H7 (cell line): ENCODE data around the gene BLNK. TPM values are rescaled to one million over a fixed set of nuclear protein-coding genes. Genes with fewer than 3 reads are reported as not detected.
"Not testable (repeated sequence)": the region's sequence is repeated elsewhere in the genome, so short reads cannot be mapped to it uniquely, and the experiment has no call there.

ENCODE experiments used
- DNase-seq: peaks from one replicate; pipeline ENCODE4 v3.0.0; 2012
- H3K27me3 ChIP-seq: 2 replicates; pipeline ENCODE4 v1.6.0; 2011; ENCODE audit warnings: mild to moderate bottlenecking, low read length; ENCODE audit not compliant: control insufficient read depth, insufficient read depth
- H3K36me3 ChIP-seq: replicated peaks from 2 replicates; pipeline ENCODE4 v1.5.1; 2011; ENCODE audit warnings: low read length; ENCODE audit not compliant: control insufficient read depth, insufficient read depth
- H3K4me3 ChIP-seq: 2 replicates; pipeline ENCODE4 v1.5.1; 2011; ENCODE audit warnings: low read depth, mild to moderate bottlenecking, control low read depth, low read length, moderate library complexity; ENCODE audit not compliant: insufficient read depth
- total RNA-seq: library from RNA; depleted of rRNA; stranded (reverse); fragments of >200 nt; shearing (Covaris generic); gene quantifications from 2 replicates; pipeline ENCODE4 v1.2.3, GENCODE V29; 2014; rRNA removed

The BLNK gene
- total RNA-seq: not detected in 2 replicates

DNA sequence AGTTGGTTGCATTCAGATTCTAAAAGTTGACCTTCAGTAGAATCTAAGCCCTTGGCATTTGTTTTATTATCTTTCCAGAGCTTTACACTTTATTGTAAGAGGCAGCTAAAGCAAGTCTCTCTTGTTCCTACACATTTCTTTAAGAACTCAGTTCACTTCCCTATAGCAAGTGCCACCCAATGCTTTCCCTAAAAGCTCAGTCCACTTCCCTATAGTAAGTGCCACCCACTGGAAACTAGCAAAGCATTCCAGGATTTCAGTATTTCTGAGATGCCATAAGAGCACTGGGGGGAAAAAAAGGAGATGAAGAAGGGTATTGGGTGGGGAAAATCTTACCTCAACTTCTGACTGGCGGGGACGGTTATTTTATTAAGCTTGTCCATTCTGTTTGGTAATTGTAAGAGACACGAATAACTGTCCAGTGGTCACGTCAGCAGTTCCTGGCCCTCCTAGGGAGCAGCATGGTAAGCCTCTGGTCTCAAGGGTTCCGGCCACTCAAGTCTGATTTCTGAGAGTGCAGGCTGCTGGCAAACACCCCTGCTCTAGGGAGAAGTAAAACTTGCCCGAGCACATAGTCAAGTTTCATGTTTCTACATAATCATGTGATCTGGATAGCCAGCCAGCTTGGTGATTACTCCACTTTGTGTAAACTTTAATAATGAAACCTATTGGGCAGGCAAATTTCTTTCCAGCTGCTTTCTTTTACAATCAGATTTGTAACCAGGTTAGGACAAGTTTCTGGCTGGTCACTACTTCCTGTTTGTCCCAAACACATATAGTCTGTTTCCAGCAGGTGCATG lies at the start of gene BLNK:
TSS of gene BLNK (minus strand) at position 554 of the 800 bp plus-strand sequence. CDS start at position 383, 171 bp downstream.
- H3K27me3 ChIP-seq: no peaks in the 10 kb centered on the region
- no peaks in the 10 kb centered on the region for H3K36me3 ChIP-seq
- no peak within 1 kb of the TSS for H3K4me3 ChIP-seq
- DNase-seq: no peak

DNA sequence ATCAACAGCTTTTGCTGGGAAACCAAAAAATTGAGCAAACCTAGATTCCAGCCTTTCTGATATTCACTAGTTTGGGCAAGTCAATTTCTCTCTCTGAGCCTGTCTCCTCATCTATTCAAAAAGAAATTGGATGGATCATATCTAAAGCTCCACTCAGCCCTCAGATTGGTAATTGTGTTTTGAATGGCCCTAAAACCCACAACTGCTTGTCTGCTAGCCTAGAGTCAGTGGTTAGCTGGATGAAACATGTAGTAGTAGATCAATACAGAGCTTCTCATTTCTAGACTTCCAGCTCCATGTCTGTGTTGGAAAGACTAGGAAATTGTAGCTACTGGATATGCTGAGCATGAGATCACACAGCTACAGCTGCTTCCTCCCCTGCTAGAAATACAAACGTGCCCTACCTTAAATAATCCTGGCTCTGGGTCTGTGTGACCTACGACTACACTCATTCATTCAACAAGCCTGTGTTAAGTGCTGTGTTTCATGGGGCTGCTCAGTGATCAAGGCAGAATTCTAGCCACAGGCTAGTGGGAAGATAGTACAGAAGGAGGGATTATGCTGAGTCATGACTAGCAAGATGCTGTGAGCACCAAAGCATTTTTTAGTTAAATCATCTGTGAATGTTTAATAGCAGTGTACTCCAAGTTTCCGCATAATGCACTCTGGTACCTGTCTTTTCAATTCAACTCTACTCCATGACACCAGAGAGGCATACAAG lies 48.5 kb upstream of the BLNK start:
- H3K27me3 ChIP-seq: no peaks in the 10 kb centered on the region
- no peaks in the 10 kb centered on the region for H3K36me3 ChIP-seq
- H3K4me3 ChIP-seq: no peak overlapping the region
- no peak for DNase-seq

DNA sequence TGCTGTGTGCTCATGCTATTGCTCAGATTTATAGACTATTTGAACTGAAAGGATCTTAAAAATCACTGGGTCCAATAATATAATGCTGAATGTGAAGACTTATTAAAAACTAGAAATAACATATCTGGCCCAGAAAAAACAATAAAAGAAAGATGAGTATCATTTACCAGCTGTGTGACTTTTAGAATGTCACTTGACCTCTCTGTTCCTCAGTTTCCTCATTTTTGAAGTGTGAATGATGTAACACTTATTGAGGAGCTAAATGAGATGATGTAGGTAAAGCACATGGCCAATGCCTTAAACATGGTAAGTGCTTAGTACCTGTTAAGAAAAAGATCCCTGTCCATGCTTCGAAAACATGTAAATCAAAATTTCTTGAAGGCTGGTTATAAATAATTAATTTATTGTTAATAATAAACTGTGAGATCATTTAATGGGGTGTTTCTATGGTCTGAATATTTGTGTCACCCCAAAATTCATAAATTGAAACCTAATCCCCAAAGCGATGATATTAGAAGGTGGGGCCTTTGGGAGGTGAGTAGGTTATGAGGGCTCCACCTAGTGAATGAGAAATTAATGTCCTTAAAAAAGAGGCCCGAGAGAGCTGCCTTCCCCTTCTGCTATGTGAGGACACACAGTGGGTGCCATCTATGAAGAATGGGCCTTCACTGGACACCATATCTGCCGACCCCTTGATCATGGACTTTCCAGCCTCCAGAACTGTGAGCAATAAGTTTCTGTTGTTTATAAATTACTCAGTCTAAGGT lies 45.9 kb upstream of the BLNK start:
- no peak for DNase-seq
- H3K4me3 ChIP-seq: no peak overlapping the region
- no peaks in the 10 kb centered on the region for H3K36me3 ChIP-seq
- no peaks in the 10 kb centered on the region for H3K27me3 ChIP-seq

GRCh38 chr10:96313344-96313743 lies 42.0 kb upstream of the BLNK start:
- no peaks in the 10 kb centered on the region for H3K27me3 ChIP-seq
- no peaks in the 10 kb centered on the region for H3K36me3 ChIP-seq
- H3K4me3 ChIP-seq: no peak overlapping the region
- no peak for DNase-seq

- no peaks in the 10 kb centered on the region for H3K36me3 ChIP-seq
- no peak overlapping the region for H3K4me3 ChIP-seq
- H3K27me3 ChIP-seq: no peaks in the 10 kb centered on the region
- no peak for DNase-seq
Observed at GRCh38 chr10:96311180-96311715, 39.9 kb upstream of the BLNK start.

- no peak for DNase-seq
- Histone ChIP-seq H3K4me3 (no peak overlapping the region), H3K36me3 (no peaks in the 10 kb centered on the region), H3K27me3 (no peaks in the 10 kb centered on the region)
Observed at GRCh38 chr10:96310321-96310669, 38.9 kb upstream of the BLNK start.

DNA sequence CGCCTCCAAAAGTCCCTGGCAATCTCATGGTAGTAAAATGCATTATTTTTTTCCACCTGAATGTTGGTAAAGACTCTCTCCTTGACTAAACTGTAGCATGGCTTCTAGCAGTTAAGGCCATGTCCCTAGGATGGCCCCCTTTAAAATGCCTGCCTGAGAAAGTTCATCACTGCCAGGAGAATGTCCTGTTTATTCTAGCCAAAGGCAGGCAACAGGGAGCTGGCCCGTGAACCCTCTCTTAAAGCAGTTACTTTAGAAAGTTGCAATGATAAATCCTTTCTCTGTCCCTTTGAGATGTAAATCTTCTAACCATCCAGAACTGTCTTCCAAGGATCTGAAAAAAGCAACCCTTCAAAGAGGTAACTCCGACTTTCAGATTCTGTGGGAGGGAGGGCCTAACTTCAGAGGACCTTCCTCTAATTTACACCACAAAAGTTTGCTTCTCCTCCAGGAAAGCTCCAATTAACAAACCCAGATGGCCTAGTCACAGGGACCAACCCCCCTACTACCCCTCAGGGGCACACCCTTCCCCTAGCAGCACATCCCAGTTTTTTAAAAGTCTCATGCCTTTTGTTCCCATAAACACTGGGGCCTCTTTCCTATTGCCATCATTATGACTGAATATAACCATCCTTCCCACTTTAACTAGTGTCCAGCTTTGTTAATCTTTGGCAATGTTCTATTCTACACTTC lies 38.4 kb upstream of the BLNK start:
- Histone ChIP-seq H3K27me3 (no peaks in the 10 kb centered on the region), H3K36me3 (no peaks in the 10 kb centered on the region), H3K4me3 (no peak overlapping the region)
- peak; percentile 71 for DNase-seq

DNA sequence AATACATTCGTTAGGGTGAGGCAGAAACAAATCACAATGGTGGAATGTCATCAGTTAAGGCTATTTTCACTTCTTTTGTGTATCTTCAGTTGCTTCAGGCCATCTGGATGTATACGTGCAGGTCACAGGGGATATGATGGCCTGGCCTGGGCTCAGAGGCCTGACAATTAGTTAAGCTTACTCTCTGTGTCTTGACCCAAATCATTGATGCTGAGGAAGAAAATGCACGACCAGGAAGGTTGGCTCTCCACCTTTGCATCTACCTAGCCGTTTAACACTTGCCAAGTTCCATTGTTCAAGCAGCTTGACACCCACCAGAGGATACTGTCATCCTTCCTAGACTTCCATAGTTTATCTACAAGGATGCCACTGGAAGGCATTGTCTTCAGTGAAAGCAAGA lies 37.5 kb upstream of the BLNK start:
- not testable (repeated sequence) for DNase-seq, H3K36me3 ChIP-seq, H3K4me3 ChIP-seq, H3K27me3 ChIP-seq

DNA sequence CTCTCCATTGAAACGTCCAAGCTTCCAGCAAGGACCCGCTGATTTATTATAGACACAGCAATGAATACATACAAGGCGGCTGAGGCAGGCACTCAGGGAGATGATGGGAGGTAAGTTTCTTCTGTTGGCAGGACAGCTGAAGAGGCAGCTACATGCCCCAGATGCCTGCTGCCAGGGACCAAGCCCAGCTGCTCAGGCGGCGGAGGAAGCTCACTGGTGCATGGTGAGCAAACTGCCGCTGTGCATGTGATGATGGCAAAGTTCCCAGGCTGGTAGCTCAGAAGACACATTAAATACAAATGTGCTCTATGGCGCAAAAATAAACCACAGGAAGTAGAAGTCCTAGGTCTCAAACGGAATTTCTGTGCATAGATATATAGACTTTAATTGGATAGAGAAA lies 35.1 kb upstream of the BLNK start:
- Histone ChIP-seq H3K36me3 (no peaks in the 10 kb centered on the region), H3K4me3 (no peak overlapping the region), H3K27me3 (no peaks in the 10 kb centered on the region)
- no peak for DNase-seq

GRCh38 chr10:96305019-96305418 lies 33.6 kb upstream of the BLNK start:
- no peak for DNase-seq
- H3K36me3 ChIP-seq: no peaks in the 10 kb centered on the region
- H3K4me3 ChIP-seq: no peak overlapping the region
- H3K27me3 ChIP-seq: no peaks in the 10 kb centered on the region

GRCh38 chr10:96304230-96304629 lies 32.9 kb upstream of the BLNK start, which contains the start of gene DNTT:
Gene DNTT, plus strand, starts transcription at chr10:96304434. Its CDS starts 64 bp downstream, at chr10:96304498.
- DNase-seq: no peak
- Histone ChIP-seq H3K36me3 (no peaks in the 10 kb centered on the region), H3K27me3 (no peaks in the 10 kb centered on the region), H3K4me3 (no peak within 1 kb of the TSS)

DNA sequence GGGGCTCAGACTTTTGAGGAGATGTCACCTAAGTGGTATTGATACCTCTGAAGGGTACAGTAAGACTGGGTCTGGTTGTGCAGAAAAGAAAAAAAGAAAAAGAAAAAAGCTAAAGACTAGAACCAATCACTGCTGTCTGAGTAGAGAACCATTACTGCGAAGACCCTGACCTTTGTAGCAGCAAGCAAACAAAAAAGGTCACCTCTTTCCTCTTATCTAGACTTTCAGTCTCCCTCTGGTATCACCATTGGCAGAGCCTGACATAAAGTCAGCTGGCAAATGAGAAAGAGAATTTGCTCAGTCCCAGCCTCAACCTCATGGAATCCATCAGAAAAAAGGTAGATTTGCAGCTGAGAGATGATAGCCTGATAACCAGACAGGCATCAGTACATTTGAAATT lies 30.2 kb upstream of the BLNK start:
- DNase-seq: no peak
- Histone ChIP-seq H3K36me3 (no peaks in the 10 kb centered on the region), H3K4me3 (no peak overlapping the region), H3K27me3 (no peaks in the 10 kb centered on the region)

- DNase-seq: no peak
- Histone ChIP-seq H3K4me3 (no peak overlapping the region), H3K27me3 (no peaks in the 10 kb centered on the region), H3K36me3 (no peaks in the 10 kb centered on the region)
Observed at GRCh38 chr10:96299383-96299782, 28.0 kb upstream of the BLNK start.

DNA sequence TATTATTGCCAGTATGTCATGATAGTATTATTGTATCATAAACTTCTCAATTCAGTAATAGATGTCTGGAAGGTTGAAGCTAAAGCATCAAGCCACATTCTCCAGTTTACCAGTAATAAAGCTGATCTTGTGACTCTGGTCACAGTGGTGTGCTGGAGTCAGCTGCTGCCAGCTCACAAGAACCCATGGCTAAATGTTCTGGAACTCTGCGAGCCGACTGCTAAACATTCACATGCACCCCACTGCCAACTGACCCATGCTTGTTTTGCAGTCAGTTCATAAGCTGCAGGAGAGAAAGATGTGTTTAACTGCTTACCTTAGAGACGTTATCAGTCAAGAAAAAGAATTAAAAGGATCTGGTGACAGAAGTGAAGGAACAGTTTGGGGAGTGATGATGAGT lies 27.0 kb upstream of the BLNK start:
- Histone ChIP-seq H3K4me3 (no peak overlapping the region), H3K27me3 (no peaks in the 10 kb centered on the region), H3K36me3 (no peaks in the 10 kb centered on the region)
- DNase-seq: no peak
